Esophagus squamous epithelium (tissue), 5 donors: Measurements from ENCODE around the gene NDC80. TPM values are rescaled to one million over a fixed set of nuclear protein-coding genes. Genes with fewer than 3 reads are reported as not detected.

Experiments
- DNase-seq: peaks from one replicate; lab custom pipeline; 2025; lab: John Stamatoyannopoulos, UW
- H3K27ac ChIP-seq, 4 donors: fragments of 200-600 bp; sonication (generic); one replicate each; pipeline ENCODE4 v1.5.1; 2016 to 2019; ENCODE audit warnings: mild to moderate bottlenecking in 1 of 4
- H3K27me3 ChIP-seq, 4 donors: fragments of 200-600 bp; sonication (generic); 1 replicate in 3 of 4; 2 replicates in 1 of 4; pipeline versions ENCODE4 v1.5.1 to v1.6.0; 2017 to 2021; ENCODE audit warnings: antibody characterized with exemption in 1 of 4
- H3K36me3 ChIP-seq, 3 donors: fragments of 200-600 bp; sonication (generic); one replicate each; pipeline ENCODE4 v1.5.1; 2016 to 2019
- H3K4me1 ChIP-seq, 3 donors: fragments of 200-600 bp; sonication (generic); one replicate each; pipeline ENCODE4 v1.5.1; 2017 to 2019
- H3K4me3 ChIP-seq, 4 donors: fragments of 200-600 bp; sonication (generic); 1 replicate in 3 of 4; 2 replicates in 1 of 4; pipeline ENCODE4 v1.5.1; 2016 to 2019; ENCODE audit warnings: mild to moderate bottlenecking in 2 of 4, moderate library complexity in 1 of 4
- H3K9me3 ChIP-seq, 3 donors: fragments of 200-600 bp; sonication (generic); one replicate each; pipeline ENCODE4 v1.5.1; 2016 to 2019
- CTCF ChIP-seq, 6 experiments: fragments of 450-650 bp in 4 of 6; fragments of 200-600 bp in 2 of 6; sonication (generic) in 2 of 6; IDR thresholded peaks; one replicate each; pipeline ENCODE4 v1.5.1; 2016 to 2019; ENCODE audit warnings: antibody characterized with exemption in 6 of 6, mild to moderate bottlenecking in 4 of 6, moderate library complexity in 4 of 6
- POLR2A ChIP-seq, 4 donors: fragments of 450-650 bp; IDR thresholded peaks; one replicate each; pipeline ENCODE4 v1.6.1; 2017; ENCODE audit warnings: antibody characterized with exemption in 4 of 4, mild to moderate bottlenecking in 4 of 4, moderate library complexity in 3 of 4
- WGBS, 2 donors: methylation state at CpG; one replicate each; pipeline ENCODE4 v1.1.5; 2018; 5-methylcytosine and 5-hydroxymethylcytosine counted together
- intact Hi-C: fragments of 100-400 bp; cut with DNase I; formaldehyde crosslinking; loops from one replicate; pipeline ENCODE4 v1.15.0; 2022
- total RNA-seq, 4 donors: library from RNA; depleted of rRNA; stranded (reverse); fragments of >200 nt; gene quantifications; one replicate each; pipeline ENCODE4 v1.1.0, GENCODE V29; 2016
- donor health status: DM: yes; HTN: yes; CAD: no.

Gene NDC80
- total RNA-seq, 4 donors from 2014 or later = 2.9 to 13.8 (median 8.0) TPM

GRCh38 chr18:2531751-2532150 lies 39.6 kb upstream of the NDC80 start:
- TF ChIP-seq POLR2A (IDR thresholded peaks at IDR 0.05) (no peak), CTCF (IDR thresholded peaks at IDR 0.05) (no peak)
- Histone ChIP-seq H3K27me3 (no peaks in the 10 kb centered on the region), H3K36me3 (peaks cover 0 to 8% (median 0%) of the 10 kb centered on the region in 3 donors), H3K4me1 (no peaks in the 10 kb centered on the region), H3K9me3 (no peaks in the 10 kb centered on the region), H3K4me3 (no peak overlapping the region), H3K27ac (no peak overlapping the region)
- intact Hi-C loops = no loop called here
- WGBS, 2 donors = 90 to 92% methylated on average over 2 of the region's 2 CpGs
- DNase-seq = no peak

DNA sequence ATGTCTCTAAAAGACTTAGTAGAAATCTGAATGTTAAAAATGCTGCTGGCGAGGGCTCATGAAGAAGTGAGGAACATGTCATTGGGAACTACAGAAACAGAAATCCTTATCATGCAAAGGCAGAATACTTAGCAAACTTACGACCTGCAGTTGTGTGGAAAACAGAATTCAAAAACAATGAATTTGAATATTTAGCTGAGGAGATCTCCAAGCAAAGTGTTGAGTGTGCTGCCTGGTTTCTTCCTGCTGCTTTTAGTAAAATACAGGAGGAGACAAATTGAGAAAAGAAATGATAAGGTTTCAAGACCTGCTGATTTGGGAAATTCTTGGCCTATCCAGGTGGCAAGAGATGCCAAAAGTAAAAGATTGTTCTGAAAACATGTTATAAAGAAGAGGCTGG lies 38.6 kb upstream of the NDC80 start:
- no peak for TF ChIP-seq POLR2A (IDR thresholded peaks at IDR 0.05)
- no peak for TF ChIP-seq CTCF (IDR thresholded peaks at IDR 0.05)
- Histone ChIP-seq H3K4me1 (no peaks in the 10 kb centered on the region), H3K27ac (no peak overlapping the region), H3K27me3 (no peaks in the 10 kb centered on the region), H3K4me3 (no peak overlapping the region), H3K9me3 (no peaks in the 10 kb centered on the region), H3K36me3 (peaks cover 0 to 8% (median 0%) of the 10 kb centered on the region in 3 donors)
- DNase-seq = no peak
- intact Hi-C loops = no loop called here
- WGBS, 2 donors = 92 to 100% methylated on average over 2 of the region's 2 CpGs

DNA sequence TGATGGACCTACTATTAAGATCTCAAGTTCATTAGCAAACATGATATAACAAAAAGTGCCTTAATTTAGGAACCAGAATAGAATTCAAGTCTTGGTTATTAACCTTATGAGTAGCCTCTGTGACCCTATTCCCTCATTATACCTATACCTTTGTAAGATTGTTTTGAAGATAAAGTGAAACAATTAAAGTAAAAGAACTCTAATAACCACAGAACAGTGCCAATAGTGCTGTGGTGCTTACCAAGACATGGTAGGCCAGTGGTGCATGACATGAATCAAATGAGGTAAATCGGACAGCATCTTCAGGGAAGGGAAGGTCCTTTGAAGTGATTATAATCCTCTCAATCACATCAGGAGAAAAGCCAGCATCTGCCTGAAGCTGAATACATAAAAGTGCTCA lies 36.5 kb upstream of the NDC80 start:
- DNase-seq = no peak
- H3K4me3 ChIP-seq = no peak overlapping the region
- intact Hi-C loops = no loop called here
- no peaks in the 10 kb centered on the region for H3K27me3 ChIP-seq
- no peaks in the 10 kb centered on the region for H3K9me3 ChIP-seq
- H3K36me3 ChIP-seq = peaks cover 0 to 18% (median 0%) of the 10 kb centered on the region in 3 donors
- H3K27ac ChIP-seq = no peak overlapping the region
- WGBS, 2 donors = 77 to 95% methylated on average over 1 of the region's 1 CpG
- TF ChIP-seq CTCF (IDR thresholded peaks at IDR 0.05) (no peak), POLR2A (IDR thresholded peaks at IDR 0.05) (no peak)
- no peaks in the 10 kb centered on the region for H3K4me1 ChIP-seq

DNA sequence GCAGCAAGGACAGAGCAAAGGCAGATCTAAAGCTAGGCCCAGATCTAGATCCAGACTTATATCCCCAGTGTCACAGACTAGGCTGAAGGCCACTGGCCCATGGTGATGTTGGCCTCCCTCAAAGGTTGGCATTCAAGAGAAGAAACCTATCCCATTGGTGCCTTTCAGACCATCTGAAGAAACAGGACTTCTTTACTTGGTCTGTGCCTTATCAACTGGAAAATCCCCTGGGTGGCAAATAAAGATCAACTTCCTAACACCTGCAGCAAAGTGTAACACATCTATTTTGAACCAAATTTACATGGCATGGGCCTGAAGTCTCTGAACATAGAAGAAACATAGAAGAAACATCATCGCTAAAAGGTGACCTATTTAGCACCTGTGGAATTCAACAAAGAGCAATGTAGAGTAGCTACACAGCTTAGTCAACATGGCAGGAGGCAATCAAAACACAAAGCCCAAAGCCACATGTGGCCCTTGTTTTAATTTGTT lies 35.9 kb upstream of the NDC80 start:
- Histone ChIP-seq H3K27me3 (no peaks in the 10 kb centered on the region), H3K4me3 (no peak overlapping the region), H3K36me3 (peaks cover 0 to 18% (median 0%) of the 10 kb centered on the region in 3 donors), H3K27ac (no peak overlapping the region), H3K9me3 (no peaks in the 10 kb centered on the region), H3K4me1 (no peaks in the 10 kb centered on the region)
- TF ChIP-seq CTCF (IDR thresholded peaks at IDR 0.05) = no peak
- 80 to 91% methylated on average over 1 of the region's 1 CpG for WGBS, 2 donors
- intact Hi-C loops = no loop called here
- DNase-seq = no peak

DNA sequence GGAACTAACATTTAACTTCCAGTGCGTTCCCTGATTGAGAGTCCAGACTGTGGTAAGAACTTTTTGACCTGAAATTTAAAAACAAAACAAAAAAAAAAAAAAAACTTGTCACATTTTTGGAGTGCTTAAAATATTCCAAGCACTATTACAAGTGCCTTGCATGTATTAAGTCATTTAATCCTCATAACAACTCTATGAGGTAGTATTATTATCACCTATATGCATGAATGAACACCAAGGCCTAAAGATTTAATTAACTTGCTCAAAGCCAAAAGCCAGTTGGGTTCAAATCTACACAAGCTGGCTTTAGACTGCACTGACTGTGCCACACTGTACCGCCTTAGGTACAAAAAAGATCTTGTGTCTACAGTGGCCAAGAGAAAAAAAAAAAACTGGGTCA lies 35.3 kb upstream of the NDC80 start:
- no peaks in the 10 kb centered on the region for H3K4me1 ChIP-seq
- TF ChIP-seq POLR2A (IDR thresholded peaks at IDR 0.05) = no peak
- TF ChIP-seq CTCF (IDR thresholded peaks at IDR 0.05) = no peak
- no peak for DNase-seq
- H3K27ac ChIP-seq = no peak overlapping the region
- H3K36me3 ChIP-seq = peaks cover 0 to 18% (median 0%) of the 10 kb centered on the region in 3 donors
- 48 to 91% methylated on average over 1 to 2 of the region's 2 CpGs for WGBS, 2 donors
- H3K9me3 ChIP-seq = no peaks in the 10 kb centered on the region
- H3K4me3 ChIP-seq = no peak overlapping the region
- no peaks in the 10 kb centered on the region for H3K27me3 ChIP-seq
- intact Hi-C loops = no loop called here
